MM.1S (cell line): ENCODE data around the gene ADAMTS17.

ENCODE experiments used
- EZH2 ChIP-seq: fragments of 300-600 bp; sonication (generic); optimal IDR thresholded peaks from 2 replicates; pipeline ENCODE3; 2017; ENCODE audit warnings: low read depth, mild to moderate bottlenecking, antibody characterized with exemption, low read length, mixed read lengths
- TF ChIP-seq, protein P1 (sequence below): fragments of 300-600 bp; sonication (generic); IDR thresholded peaks from 2 replicates; pipeline ENCODE4 v1.5.1; 2016; ENCODE audit warnings: antibody characterized with exemption, low read length, mixed read lengths

DNA sequence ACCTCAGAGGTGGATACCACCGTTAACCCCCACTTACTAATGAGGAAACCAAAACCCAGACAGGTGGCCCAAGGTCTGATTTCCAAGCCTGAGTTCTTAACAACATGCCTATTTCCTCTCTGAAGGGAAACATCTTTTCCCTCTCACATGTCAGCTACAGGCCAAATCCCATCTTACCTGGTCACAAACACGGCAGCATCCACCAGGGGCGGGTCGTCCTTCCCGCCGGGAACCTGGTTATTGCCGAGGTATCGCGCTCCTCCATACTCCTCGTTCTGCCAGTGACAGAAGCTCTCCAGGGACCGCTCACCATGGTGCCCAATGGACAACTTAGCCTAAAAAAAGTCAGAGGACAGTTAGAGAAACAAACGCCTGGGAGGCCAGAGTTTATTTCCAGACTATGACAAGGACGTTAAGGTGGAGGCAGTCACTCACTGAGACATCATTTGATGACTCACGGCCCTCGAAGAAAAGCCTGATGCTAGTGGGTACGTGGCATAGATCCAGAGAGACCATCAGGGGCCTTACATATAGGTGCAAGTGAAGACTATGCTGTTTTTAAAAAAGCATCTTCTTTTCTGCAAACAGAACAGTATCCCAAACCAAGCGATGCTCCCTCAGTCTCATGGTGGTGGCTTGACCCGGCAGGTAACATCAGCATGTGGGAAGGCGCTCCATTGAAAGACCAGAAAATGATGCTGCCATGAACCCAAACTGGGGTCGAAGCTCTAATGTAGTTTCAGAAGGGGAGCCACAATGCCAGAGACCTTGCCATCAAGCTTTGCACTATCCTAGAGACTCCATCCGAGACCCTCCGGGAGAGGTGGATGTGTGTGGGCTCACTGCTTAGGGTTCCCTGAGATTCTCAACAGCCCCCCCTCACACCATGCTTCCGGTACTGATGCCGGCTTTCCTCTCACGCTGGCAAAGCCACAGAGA lies 80.2 kb downstream of the ADAMTS17 start:
- TF ChIP-seq, protein P1, sequence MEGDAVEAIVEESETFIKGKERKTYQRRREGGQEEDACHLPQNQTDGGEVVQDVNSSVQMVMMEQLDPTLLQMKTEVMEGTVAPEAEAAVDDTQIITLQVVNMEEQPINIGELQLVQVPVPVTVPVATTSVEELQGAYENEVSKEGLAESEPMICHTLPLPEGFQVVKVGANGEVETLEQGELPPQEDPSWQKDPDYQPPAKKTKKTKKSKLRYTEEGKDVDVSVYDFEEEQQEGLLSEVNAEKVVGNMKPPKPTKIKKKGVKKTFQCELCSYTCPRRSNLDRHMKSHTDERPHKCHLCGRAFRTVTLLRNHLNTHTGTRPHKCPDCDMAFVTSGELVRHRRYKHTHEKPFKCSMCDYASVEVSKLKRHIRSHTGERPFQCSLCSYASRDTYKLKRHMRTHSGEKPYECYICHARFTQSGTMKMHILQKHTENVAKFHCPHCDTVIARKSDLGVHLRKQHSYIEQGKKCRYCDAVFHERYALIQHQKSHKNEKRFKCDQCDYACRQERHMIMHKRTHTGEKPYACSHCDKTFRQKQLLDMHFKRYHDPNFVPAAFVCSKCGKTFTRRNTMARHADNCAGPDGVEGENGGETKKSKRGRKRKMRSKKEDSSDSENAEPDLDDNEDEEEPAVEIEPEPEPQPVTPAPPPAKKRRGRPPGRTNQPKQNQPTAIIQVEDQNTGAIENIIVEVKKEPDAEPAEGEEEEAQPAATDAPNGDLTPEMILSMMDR, result no peak
- TF ChIP-seq EZH2, result no peak
